Lower lobe of right lung (tissue), 2 donors: ENCODE measurements around the gene AP1G1. TPM values are rescaled to one million over a fixed set of nuclear protein-coding genes. Genes with fewer than 3 reads are reported as not detected.
"Not testable (repeated sequence)": the region's sequence is repeated elsewhere in the genome, so short reads cannot be mapped to it uniquely, and the experiment has no call there.

Experiments used
- ATAC-seq, 2 donors: fragments of 200-7000 bp; cut with Tn5 transposase; one replicate each; pipeline ENCODE4 v1.9.1; 2020 to 2022; ENCODE audit warnings: mild to moderate bottlenecking in 2 of 2, moderate library complexity in 2 of 2
- DNase-seq: peaks from one replicate; pipeline ENCODE4 v3.0.0-alpha.2; 2020
- H3K27ac ChIP-seq: fragments of 200-600 bp; one replicate; pipeline ENCODE4 v1.8.0; 2022
- H3K27me3 ChIP-seq: fragments of 200-600 bp; one replicate; pipeline ENCODE4 v1.8.0; 2022; ENCODE audit warnings: low read depth
- H3K36me3 ChIP-seq: fragments of 200-600 bp; one replicate; pipeline ENCODE4 v1.8.0; 2022; ENCODE audit warnings: mild to moderate bottlenecking
- H3K4me1 ChIP-seq: fragments of 200-600 bp; one replicate; pipeline ENCODE4 v1.8.0; 2022
- H3K4me3 ChIP-seq: fragments of 200-600 bp; one replicate; pipeline ENCODE4 v1.8.0; 2022; ENCODE audit warnings: mild to moderate bottlenecking
- H3K9me3 ChIP-seq: fragments of 200-600 bp; one replicate; pipeline ENCODE4 v1.8.0; 2022
- intact Hi-C: fragments of 100-400 bp; cut with DNase I; formaldehyde crosslinking; loops from one replicate; pipeline ENCODE4 v1.11.0; 2022
- total RNA-seq: library from RNA; stranded (reverse); fragmentation: NEBNext Ultra II Directional; extraction: Animal tissue kit (Norgen Biotek cat#: 25700); gene quantifications from one replicate; pipeline ENCODE4 v1.2.1, GENCODE V29; 2021
- TF ChIP-seq, protein P1 (sequence below): fragments of 200-600 bp; IDR thresholded peaks from one replicate; pipeline ENCODE4 v1.8.0; 2022; ENCODE audit warnings: antibody characterized with exemption, mild to moderate bottlenecking
- donor health status: DM: no; HTN: yes; CAD: no; lungs with severe emphysema.

AP1G1 gene
- total RNA-seq, 1 donor from 2014 or later: 78.9 TPM

DNA sequence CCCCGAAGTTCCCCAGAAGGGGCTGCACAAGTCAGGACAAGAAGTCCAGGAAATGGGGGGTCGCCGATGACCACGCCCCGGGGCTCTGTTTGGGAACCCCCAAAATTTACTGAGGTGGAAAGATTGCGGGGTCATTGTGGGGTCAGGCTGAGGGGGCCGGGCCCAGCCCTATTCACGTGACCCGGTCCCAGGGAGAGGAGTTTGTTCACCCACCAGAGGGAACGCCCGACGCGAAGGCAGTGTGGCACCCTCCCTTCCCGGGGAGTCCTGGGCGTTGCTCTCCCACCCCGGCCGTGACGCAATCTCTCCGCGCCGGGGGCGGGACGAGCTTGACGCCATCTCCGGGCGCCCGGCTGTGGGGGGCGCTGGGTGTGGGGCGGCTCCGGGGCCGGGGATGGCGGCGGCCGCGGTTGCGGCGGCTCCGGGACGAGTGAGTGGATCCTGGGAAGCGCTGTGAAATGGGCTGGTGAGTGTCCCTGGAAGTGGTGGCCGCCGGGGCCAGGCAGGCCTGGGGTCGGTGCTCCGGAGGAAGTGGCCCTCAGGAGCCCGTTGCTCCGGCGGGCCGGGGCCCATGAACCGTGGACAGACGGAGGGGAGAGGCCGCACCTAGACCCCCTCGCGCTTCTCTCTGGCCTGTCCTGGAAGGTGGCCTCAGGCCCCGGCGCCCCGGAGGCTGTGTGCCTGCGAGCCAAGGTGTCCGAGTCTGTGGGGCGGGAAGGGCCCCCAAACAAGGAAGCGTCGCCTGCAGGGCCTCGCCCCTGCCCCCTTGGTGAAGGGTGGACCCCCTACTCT is 37.2 kb upstream of the AP1G1 start, which contains the start of gene ATXN1L:
Gene ATXN1L (plus strand): TSS at position 338 of the 792 bp plus-strand sequence. CDS start 3,765 bp downstream, outside the sequence.
- H3K4me1 ChIP-seq: peaks cover 15% of the 10 kb centered on the region
- intact Hi-C loops: no loop called here
- no peaks in the 10 kb centered on the region for H3K27me3 ChIP-seq
- no peaks in the 10 kb centered on the region for H3K9me3 ChIP-seq
- TF ChIP-seq, protein P1, sequence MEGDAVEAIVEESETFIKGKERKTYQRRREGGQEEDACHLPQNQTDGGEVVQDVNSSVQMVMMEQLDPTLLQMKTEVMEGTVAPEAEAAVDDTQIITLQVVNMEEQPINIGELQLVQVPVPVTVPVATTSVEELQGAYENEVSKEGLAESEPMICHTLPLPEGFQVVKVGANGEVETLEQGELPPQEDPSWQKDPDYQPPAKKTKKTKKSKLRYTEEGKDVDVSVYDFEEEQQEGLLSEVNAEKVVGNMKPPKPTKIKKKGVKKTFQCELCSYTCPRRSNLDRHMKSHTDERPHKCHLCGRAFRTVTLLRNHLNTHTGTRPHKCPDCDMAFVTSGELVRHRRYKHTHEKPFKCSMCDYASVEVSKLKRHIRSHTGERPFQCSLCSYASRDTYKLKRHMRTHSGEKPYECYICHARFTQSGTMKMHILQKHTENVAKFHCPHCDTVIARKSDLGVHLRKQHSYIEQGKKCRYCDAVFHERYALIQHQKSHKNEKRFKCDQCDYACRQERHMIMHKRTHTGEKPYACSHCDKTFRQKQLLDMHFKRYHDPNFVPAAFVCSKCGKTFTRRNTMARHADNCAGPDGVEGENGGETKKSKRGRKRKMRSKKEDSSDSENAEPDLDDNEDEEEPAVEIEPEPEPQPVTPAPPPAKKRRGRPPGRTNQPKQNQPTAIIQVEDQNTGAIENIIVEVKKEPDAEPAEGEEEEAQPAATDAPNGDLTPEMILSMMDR: no peak
- peak within 1 kb of the TSS; percentile 89 for H3K27ac ChIP-seq
- ATAC-seq: peak; percentile 98 to 99
- H3K4me3 ChIP-seq: peak within 1 kb of the TSS; percentile 100
- peak; percentile 94 for DNase-seq
- H3K36me3 ChIP-seq: peaks cover 31% of the 10 kb centered on the region

DNA sequence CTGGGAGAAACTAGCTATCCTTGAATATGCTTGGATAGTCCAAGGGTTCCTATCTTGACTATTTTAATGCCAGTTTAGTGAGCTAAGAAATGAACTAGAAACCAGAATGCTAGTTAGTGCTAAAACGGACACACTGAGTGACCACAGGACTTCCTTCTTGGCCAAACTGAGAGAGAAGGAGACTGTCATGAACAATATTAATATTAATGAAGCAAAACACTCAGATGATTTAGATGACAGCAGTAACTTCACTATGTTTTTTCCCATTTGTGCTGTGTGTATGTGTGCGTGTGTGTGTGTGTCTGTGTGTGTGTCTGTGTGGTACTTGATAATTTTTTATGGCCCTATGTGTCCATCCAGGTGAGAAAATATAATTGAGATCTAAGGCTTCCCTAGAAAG is 34.9 kb upstream of the AP1G1 start:
- no peak overlapping the region for H3K27ac ChIP-seq
- TF ChIP-seq, protein P1: no peak
- peaks cover 15% of the 10 kb centered on the region for H3K4me1 ChIP-seq
- ATAC-seq: no peak
- intact Hi-C loops: no loop called here
- H3K27me3 ChIP-seq: no peaks in the 10 kb centered on the region
- no peaks in the 10 kb centered on the region for H3K9me3 ChIP-seq
- H3K4me3 ChIP-seq: no peak overlapping the region
- H3K36me3 ChIP-seq: peaks cover 8% of the 10 kb centered on the region
- DNase-seq: no peak

DNA sequence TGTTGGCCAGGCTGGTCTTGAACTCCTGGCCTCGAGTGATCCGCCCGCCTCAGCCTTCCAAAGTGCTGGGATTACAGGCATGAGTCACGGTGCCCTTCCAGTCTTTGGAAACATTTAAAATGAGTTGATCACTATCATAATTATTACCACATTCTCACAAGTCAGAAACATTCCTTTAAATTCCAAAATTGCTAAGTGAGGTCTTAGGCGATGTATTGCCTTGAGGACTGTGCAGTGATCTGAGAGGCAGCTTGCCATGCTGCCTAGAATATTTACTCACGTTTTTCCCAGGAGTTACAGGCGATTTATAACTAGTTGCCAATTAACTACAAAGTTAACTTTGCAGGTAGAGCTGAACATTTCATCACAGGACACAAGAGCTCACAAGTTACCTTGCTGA is 31.4 kb upstream of the AP1G1 start:
- DNase-seq: no peak
- intact Hi-C loops: no loop called here
- Histone ChIP-seq H3K4me1 (no peaks in the 10 kb centered on the region), H3K4me3 (no peak overlapping the region), H3K36me3 (no peaks in the 10 kb centered on the region), H3K9me3 (no peaks in the 10 kb centered on the region), H3K27ac (no peak overlapping the region), H3K27me3 (no peaks in the 10 kb centered on the region)
- no peak for ATAC-seq
- TF ChIP-seq, protein P1: no peak

DNA sequence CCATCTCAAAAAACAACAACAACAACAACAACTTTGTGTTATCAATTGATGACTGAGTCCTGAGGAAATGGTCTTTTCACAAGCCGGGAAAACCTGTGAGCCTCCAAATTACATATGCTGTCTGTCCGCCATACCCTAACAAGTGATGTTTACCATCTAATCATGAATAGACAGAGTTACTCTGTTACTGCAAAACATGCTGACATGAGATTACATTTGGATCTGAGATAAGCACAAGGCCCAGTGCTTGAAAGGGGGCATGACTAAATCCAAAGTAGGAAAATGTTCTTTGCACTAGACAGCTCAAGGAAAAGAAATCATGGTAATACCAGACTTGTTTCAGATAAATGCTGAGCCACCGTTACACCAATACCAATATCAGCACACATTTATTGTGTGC is 28.5 kb upstream of the AP1G1 start:
- intact Hi-C loops: no loop called here
- ATAC-seq (no peak), DNase-seq (no peak)
- Histone ChIP-seq H3K4me1 (no peaks in the 10 kb centered on the region), H3K27me3 (no peaks in the 10 kb centered on the region), H3K4me3 (no peak overlapping the region), H3K36me3 (no peaks in the 10 kb centered on the region), H3K9me3 (no peaks in the 10 kb centered on the region), H3K27ac (no peak overlapping the region)
- TF ChIP-seq, protein P1: no peak

DNA sequence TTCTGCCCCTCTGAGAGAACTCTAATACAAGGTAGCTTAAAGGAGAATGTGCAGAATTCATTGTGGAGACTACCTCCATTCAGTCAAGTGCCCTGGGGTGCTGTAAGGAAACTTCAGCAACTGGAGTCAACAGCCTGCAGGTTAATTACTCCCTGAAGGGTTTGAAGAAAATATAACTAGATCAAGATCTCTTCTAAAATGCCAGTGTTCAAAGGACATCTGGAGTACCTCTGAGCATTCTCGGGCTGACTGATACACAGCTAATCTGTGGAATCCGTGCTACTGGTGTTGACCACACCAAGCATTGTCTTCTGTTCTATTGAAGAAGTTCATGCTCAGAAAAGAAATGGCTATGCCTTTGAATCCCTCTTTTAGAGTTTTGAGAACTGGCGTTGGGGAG is 25.7 kb upstream of the AP1G1 start:
- ATAC-seq: no peak
- intact Hi-C loops: no loop called here
- DNase-seq: no peak
- H3K36me3 ChIP-seq: no peaks in the 10 kb centered on the region
- no peak overlapping the region for H3K27ac ChIP-seq
- H3K27me3 ChIP-seq: no peaks in the 10 kb centered on the region
- H3K9me3 ChIP-seq: no peaks in the 10 kb centered on the region
- TF ChIP-seq, protein P1: no peak
- no peaks in the 10 kb centered on the region for H3K4me1 ChIP-seq
- H3K4me3 ChIP-seq: no peak overlapping the region

DNA sequence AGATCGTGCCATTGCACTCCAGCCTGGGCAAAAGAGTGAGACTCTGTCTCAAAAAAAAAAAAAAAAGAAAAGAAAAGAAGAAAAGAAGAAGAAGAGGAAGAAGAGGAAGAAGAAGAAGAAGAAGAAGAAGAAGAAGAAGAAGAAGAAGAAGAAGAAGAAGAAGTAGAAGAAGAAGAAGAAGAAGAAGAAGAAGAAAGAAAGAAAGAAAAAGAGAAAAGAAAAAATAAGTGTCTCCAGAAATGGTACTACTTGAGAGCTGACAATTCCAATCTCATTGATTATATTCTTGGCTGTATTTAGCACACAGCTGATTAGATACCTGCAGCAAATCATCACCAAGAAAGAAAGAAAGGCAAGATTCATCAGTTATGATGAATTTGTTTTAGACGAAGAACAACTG is 23.5 kb upstream of the AP1G1 start:
- H3K27me3 ChIP-seq, DNase-seq, H3K9me3 ChIP-seq, H3K4me1 ChIP-seq, ATAC-seq, H3K4me3 ChIP-seq, H3K36me3 ChIP-seq, intact Hi-C loops, H3K27ac ChIP-seq: not testable (repeated sequence)

DNA sequence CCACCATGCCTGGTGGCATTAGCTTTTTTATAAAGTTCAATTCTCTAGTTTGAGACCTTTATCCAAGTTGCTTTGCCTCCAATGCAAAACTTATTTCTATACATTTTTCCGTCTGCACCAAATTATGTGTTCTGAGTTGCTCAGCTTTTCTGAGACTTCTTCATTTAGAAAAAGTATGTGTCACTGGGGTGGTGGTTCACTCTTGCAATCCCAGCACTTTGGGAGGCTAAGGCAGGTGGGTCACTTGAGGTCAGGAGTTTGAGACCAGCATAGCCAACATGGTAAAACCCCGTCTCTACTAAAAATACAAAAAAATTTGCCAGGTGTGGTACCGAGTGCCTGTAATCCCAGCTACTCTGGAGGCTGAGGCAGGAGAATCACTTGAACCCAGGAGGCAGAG is 23.1 kb upstream of the AP1G1 start:
- H3K27me3 ChIP-seq, H3K36me3 ChIP-seq, ATAC-seq, H3K9me3 ChIP-seq, intact Hi-C loops, DNase-seq, H3K4me3 ChIP-seq, H3K4me1 ChIP-seq, H3K27ac ChIP-seq: not testable (repeated sequence)
